Stimulated activated CD8-positive, alpha-beta memory T cell treated with anti-CD3 and anti-CD28 coated beads, Interleukin-4, amount 100 ng/mL, for 24 hours (primary cell): ENCODE results near the gene CGN.

Experiments
- DNase-seq: peaks from one replicate; pipeline ENCODE4 v3.0.0-alpha.2; 2020; ENCODE audit warnings: low read depth

CGN gene

DNA sequence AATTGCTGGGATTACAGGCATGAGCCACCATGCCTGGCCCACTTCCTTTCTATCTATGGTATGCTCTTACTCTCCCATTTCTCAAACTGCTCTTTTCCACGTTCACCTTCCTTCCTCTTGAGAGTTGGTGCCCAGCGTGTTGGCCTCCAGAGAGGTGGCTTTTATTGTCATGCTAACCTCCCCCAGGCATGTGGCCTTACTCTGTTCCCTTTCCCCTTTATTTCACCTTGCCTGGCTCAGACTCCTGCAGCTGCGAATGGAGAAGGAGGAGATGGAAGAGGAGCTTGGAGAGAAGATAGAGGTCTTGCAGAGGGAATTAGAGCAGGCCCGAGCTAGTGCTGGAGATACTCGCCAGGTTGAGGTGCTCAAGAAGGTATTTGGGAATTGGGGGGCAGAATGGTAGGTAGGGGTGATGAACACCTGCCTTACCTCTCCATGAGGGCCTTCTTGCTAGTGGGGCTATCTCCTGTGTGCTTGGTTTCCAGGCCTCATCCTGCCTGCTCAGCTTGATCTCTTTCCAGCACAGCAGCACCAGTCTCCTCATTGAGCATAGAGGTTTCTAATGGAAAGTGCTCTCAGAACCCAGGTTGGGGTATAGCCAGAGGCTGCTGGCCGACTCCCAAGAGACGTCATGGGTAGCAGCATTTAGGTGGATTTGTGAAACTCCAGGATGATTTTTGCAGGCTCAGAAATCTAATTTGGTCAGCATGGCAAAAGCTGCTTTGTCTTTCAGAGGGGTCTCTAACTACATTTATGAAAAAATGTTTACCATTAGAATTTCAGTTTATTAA, 15.7 kb downstream of the CGN start:
- no peak for DNase-seq

DNA sequence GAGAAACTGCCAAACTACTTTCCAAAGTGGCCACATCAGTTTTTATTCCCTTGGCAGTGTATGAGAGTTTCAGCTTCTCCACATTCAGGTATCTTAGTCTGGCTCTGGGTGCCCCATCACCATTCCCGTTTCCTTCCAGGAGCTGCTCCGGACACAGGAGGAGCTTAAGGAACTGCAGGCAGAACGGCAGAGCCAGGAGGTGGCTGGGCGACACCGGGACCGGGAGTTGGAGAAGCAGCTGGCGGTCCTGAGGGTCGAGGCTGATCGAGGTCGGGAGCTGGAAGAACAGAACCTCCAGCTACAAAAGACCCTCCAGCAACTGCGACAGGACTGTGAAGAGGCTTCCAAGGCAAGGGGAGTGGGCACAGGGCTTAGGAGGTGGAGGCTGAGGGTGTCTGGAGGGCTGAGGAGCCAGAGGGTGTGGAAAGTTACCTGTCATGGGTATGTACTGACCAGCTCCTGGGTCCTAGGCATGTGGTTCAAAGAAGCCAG, 18.1 kb downstream of the CGN start:
- DNase-seq, result no peak

DNA sequence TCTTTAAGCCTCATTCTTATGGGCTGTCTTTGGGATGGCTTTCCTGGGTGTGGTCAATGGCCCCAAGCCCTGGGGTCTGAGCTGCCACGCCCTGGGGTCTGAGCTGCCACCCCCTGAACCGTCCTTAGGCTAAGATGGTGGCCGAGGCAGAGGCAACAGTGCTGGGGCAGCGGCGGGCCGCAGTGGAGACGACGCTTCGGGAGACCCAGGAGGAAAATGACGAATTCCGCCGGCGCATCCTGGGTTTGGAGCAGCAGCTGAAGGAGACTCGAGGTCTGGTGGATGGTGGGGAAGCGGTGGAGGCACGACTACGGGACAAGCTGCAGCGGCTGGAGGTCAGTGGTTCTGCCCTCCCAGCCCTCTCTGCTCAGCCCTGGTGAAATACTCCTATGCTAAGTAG, 18.6 kb downstream of the CGN start:
- no peak for DNase-seq

DNA sequence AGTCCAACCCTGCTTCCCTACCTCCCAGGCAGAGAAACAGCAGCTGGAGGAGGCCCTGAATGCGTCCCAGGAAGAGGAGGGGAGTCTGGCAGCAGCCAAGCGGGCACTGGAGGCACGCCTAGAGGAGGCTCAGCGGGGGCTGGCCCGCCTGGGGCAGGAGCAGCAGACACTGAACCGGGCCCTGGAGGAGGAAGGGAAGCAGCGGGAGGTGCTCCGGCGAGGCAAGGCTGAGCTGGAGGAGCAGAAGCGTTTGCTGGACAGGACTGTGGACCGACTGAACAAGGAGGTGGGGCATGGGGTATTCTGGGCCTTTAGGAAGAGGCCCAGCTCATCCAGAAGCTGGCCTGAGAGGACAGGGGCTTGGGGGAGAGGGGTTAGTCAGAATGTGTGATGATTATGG, 19.3 kb downstream of the CGN start:
- DNase-seq, result no peak

DNA sequence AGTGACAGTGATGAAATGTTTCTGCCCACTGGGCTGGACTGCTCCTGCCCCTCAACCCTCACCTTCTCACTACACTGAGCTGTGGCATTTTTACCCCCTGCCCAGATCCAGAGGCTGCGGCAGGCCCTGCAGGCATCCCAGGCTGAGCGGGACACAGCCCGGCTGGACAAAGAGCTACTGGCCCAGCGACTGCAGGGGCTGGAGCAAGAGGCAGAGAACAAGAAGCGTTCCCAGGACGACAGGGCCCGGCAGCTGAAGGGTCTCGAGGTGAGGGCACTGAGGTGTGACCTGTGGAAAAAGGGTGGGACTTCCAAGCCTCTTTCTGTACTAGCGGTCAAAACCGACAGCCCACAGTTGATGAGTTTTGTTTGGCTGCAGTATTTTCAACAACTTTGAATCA, 22.7 kb downstream of the CGN start:
- no peak for DNase-seq

DNA sequence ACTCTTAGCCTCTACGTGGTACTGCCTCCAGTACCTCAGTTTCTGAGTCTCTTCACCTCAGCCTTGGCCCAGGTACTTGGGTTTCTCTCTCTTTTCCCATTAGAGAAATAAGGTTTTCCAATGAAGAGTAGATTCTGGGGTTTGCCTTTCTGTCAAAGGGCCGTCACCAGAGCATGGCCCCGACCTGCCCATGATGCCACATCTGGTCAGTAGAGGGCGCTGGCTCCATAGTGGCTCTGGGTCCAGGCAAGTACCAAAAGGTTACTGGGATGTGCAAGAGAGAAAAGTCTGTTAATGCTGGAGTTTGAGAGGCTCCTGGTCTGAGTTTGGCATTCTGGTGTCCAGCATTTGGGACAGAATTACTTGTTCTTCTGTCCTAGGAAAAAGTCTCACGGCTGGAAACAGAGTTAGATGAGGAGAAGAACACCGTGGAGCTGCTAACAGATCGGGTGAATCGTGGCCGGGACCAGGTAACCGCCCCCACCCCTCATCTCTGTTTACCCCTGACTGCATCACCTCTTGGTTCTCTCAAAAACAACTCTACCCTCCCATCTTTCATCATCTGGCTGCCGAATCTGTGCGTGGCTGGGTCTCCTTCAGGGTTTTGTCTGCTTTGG, 23.6 kb downstream of the CGN start:
- peak; percentile 66 for DNase-seq

DNA sequence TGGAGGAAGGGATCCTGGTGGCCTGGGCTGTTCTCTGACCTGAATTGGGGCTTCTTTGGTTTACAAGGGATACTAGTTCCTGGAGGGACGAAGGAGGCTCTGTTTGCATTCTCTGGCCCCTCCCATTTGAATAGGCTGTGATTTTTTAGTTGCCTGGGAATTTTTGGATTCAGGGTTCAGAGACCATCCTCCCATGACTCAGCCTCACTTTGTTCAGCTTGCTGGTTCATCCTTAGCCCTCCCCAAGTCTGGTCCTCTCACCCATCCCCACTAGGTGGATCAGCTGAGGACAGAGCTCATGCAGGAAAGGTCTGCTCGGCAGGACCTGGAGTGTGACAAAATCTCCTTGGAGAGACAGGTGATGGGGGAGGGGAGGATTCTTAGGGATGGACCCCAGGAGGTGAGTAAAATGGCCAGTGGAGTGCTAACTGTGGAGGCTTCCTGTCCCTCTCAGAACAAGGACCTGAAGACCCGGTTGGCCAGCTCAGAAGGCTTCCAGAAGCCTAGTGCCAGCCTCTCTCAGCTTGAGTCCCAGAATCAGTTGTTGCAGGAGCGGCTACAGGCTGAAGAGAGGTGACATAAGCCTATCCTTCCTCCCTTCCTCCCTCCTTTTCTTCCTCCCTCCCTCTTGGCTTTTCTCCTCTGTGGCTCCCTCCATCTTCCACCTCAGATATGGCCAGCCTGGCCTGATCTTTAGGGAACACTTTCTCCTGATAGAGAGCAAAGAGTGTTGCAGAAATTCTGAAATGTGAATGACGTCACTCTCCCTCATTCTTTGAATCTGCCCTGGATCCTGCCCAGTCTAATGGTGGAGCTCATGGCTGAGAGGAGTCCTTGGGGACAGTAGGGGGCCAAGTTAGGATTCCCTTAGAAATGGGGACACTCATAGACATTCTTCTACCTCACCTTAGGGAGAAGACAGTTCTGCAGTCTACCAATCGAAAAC, 24.4 kb downstream of the CGN start:
- no peak for DNase-seq

DNA sequence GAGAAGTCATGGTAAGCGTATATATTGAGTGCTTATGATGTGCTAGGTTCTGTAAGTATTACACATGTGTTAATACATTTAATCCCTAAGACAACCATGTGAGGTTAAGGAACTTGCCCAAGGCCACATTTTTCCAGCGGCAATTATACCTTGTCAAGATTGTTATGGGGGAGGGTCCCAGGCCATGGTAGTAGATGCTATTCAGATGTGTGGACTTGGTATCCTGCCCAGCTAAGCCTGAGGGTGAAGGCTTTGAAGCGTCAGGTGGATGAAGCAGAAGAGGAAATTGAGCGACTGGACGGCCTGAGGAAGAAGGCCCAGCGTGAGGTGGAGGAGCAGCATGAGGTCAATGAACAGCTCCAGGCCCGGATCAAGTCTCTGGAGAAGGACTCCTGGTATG, 25.3 kb downstream of the CGN start:
- DNase-seq, result no peak

DNA sequence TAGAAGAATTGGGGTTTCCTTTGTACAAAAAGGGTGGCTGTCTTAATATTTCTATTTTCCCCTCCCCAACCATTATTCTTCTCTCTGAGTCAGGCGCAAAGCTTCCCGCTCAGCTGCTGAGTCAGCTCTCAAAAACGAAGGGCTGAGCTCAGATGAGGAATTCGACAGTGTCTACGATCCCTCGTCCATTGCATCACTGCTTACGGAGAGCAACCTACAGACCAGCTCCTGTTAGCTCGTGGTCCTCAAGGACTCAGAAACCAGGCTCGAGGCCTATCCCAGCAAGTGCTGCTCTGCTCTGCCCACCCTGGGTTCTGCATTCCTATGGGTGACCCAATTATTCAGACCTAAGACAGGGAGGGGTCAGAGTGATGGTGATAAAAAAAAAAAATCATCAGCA, 25.9 kb downstream of the CGN start:
- DNase-seq, result no peak

DNA sequence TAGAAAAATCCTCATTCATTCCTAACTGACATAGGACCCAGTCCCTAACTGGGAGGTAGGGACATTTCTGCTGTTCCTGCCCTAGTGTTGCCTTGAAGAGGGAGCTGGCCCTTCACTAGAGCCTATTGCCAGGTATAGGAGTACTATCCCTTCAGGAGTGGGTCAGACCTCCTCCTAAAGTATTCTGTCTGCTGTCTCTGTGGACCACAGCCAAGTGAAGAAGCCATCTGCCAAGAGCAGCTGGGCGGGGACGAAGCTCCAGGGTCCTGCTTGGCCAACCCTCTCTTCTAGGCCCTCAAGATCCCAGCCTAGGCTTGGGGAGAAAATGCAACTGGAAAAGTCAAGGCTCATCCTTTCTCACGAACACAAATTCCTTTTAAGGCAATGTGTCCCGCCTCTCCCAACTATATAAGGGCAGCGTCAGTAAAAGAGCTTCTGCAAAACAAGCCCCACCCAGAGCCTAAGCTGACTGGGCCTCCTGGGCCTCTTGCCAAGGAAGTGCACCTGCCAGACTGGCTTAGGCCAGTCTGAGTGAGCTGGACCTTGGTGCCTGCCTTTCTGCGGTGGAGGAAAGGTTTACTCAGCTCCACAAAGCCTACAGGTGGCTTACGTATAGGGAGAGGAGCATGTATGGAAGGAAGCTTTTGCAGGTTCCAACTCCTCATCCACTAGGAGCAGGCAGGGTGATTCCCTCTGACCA, 28.3 kb downstream of the CGN start:
- no peak for DNase-seq

DNA sequence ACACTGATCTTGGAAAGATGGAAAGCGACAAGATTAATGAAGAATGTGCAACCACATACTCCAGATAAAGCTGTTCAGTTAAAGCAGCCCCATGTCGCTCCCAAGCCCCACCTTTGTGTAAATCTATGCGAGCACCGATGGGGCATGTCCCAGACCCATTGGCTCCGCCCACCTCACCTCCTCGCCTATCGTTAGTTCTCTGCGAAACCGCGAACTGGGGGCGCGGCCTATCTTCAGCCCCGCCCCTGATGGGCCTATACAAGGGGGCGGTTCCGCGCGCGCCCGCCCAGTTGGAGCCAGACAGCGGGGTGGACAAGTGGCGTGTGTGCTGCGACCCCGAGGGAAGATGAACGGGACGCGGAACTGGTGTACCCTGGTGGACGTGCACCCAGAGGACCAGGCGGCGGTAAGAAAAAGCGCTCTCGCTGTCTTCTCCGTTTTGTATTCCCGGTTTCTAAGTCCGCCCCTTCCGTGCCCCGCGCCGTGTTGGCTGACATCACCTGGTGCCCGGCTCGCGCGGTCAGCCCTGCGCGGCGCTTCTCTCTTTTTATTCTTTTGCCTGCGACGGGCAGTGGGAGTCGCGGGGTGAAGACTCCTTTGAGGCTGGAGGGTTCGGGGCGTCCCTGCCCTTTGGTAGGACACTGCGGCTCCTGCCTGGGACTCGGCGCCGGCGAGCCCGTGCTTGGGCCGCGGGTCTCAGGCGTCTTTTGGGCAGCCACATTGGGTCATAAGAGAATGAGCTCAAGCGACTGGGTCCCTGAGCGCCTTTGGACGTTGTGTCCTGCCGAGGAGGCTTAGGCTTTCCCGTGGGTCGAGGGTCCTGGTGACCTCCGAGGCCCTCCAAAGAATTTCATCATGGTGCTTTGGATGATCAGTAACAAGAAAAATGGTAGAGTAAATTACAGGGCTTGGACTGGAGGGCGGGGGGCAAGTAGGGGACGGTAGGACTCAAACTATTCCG, 29.1 kb downstream of the CGN start, which contains the start of gene TUFT1:
TUFT1 (plus strand) TSS at position 289 of the 961 bp plus-strand sequence; CDS start at position 347, 58 bp downstream.
- peak; percentile 88 for DNase-seq

DNA sequence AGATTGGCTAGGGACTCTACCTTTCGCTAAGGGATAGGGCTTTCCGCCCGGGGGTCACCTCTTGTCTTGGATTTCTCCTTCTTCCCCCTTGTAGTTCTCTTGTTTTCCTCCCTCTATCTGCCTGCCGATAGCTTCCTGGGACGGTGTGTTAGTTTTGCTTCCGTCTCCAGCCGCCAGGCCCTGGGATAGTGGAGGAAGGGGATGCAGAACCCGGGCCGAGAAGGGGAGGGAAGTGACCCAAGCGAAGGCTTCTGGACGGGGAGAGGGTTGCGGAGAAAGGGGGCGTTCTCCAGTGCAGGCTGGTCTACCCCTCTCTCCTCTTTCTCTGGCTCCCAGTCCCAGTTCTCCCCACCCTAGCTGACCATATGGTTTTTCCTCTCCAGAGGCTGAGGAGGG, 29.8 kb downstream of the CGN start:
- no peak for DNase-seq

DNA sequence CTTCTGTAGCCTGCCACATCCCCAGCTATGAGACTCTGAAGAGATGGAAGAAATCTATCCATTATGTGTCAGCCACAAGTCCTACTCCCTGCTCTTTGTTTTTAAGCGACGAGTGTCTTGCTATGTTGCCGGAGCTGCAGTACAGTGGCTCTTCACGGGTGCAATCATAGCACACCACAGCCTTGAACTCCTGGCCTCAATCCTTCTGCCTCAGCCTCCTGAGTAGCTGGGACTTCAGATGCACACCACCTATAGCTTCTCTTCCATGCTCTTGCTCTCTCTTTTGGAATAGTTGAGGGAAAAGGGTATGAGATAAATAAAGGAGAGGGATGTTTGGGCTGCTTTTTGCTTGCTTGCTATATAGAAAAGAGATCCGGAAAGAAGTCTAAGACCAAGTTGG, 30.6 kb downstream of the CGN start:
- DNase-seq, result no peak

DNA sequence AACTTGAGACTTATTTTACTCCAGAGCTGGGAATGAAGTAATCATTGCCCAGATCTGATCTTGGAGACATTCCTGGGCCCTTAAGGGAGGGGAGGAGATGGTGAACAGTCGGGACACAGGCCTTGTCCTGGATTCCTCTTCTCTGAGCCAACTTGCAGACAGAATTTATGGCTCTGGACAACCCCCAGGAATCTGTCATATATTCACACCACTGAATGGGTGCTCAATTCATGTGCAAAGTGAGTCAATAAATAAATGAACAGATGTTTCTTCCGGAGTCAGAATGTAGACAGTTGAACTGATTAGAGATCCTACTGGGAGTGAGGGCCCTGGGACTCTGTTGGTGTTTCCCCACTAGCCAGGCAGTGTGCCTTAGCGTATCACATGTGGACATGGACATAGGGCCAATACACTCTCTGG, 31.5 kb downstream of the CGN start:
- no peak for DNase-seq

DNA sequence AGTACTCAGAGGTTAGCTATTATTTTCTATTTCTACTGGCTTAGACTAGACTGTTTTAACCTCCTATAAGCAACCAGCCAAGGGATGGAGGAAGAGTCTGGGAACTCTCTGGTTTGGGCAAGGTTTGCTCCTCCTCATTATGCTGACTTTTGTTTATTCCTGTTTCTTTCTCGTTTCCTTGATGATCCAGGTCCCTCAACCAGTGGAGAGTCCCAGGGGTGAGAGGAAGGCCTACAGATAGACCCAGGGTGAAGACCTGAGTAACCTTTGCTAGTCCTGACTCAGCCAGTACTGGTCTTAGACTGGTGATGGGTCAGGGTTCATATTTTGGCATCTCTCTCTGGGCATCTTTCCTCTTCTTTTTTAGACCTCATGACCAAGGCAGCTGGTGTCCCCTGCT, 34.4 kb downstream of the CGN start:
- no peak for DNase-seq

DNA sequence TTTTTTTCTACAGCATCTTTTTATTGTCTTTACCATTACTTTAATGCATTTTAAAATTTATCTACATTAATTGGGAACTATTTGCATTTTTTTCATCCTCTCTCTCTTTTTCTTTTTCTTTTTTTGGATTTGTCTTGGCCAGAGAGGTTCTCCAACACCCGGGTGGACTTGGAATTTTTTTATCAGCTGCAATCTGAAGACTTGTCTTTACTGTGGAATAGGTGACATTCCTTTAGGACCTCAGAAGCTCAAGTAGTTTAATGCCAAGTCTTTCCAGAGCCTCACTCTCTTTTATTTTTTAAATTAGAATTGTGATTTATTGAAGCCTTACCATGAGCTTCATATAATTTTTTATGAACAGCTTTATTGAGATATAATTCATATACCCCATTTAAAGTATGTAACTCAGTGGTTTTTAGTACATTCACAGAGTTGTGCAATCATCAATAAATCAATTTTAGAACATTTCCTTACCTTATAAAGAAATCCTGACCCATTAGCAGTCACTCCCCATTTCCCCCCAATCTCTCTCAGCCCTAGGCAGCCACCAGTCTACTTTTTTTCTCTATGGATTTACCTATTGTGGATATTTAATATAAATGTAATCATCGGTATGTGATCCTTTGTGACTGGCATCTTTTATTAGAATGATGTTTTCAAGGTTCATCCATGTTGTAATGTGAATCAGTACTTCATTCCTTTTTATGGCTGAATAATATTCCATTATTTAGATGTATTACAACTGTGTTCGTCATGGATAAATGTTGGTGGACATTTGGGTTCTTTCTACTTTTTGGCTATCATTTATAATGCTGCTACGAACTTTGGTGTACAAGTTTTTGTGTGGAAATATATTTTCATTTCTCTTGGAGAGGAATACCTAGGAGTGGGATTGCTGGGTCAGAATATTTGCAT, 35.1 kb downstream of the CGN start:
- DNase-seq, result no peak

DNA sequence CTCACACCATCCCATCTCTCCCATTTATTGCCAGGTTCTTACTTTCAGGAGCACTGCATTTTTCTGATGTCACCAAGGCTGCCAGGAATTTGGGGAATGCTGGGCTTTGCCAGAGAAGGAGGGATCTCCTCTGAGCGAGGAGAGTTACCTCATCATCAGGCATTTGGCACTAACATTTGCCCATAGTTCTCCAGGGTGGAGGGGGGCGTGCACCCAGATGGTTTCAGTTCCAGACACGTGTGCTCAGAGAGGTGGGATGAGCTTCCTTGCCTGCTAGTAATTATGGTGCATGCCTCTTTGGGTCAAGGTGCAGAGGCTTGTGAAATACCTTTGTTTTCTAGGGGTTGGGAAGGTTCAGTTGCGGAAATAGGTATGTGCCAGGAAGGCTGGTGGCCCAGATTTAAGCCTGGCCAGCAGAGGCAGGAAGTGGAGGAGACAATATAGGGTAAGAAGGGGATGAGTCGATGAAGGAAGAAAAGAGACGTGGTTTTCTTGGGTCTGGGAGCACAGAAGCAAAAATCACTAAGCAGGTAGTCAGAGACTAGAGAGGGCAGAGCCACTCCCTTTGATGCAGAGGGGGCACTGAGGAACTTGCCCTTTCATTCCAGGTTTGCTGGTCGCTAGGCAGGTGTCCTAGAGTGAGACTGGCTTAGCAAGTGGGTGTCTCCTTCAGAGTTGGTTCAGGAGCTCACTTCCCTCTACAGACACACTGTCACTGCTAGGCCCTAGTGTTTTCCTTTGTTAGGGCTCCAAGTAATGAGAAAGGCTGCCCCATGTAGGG, 36.1 kb downstream of the CGN start:
- DNase-seq, result no peak

DNA sequence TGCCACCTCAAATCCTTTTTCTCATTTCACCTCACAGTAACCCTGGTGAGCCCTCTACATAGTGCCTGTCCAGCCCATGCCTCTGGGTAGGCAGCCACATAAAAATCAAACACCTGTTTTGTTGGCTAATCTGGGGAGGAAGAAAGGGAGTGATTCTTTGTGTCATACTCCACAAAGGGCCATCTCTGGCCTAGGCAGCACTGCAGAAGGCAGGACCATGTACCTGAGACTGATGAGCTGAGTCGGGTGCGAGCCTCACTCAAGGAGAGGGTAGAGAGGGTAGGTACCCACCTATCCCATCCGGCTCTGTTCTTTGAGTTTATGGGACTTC, 36.7 kb downstream of the CGN start:
- DNase-seq, result no peak

DNA sequence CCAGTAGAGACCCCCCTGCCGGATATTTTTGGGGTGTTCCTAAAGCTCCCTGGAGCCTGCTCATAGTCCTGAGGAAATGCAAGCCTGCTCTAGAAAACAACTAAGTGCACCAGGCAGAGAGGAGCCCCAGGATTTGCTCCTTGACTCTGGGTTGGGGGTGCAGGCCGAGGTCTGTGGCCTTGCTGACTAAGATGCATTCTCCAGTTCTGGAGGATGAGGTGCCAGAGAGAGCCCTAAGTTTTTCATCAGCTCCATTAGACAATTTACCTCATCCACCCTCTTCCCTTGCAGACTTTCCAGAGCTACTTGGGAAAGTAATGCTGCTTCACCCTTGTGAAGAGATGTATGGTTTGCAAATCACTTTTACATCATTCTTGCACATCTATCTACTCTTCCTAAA, 38.0 kb downstream of the CGN start:
- DNase-seq, result no peak
